IgD-negative memory B cell (primary cell): Measurements from ENCODE around the gene ESYT2. TPM values are rescaled to one million over a fixed set of nuclear protein-coding genes. Genes with fewer than 3 reads are reported as not detected.

Source experiments
- H3K27ac Mint-ChIP-seq, 3 donors: one replicate each; pipeline ENCODE4 v1.8.0; 2020 to 2022; ENCODE audit warnings: mild to moderate bottlenecking in 3 of 3, mixed read lengths in 3 of 3, moderate library complexity in 1 of 3
- H3K27me3 Mint-ChIP-seq: one replicate; pipeline ENCODE4 v1.8.0; 2021; ENCODE audit warnings: mixed read lengths
- H3K36me3 Mint-ChIP-seq: one replicate; pipeline ENCODE4 v1.8.0; 2020; ENCODE audit warnings: mild to moderate bottlenecking, mixed read lengths
- H3K4me1 Mint-ChIP-seq, 3 donors: one replicate each; pipeline ENCODE4 v1.8.0; 2020 to 2022; ENCODE audit warnings: mixed read lengths in 3 of 3, mild to moderate bottlenecking in 1 of 3
- H3K4me3 Mint-ChIP-seq, 4 donors: one replicate each; pipeline ENCODE4 v1.8.0; 2020 to 2022; ENCODE audit warnings: mild to moderate bottlenecking in 4 of 4, mixed read lengths in 4 of 4, moderate library complexity in 3 of 4
- H3K9me3 Mint-ChIP-seq, 3 donors: one replicate each; pipeline ENCODE4 v1.8.0; 2020 to 2021; ENCODE audit warnings: mixed read lengths in 3 of 3, mild to moderate bottlenecking in 1 of 3
- polyA plus RNA-seq: library from polyadenylated mRNA; unstranded; fragments of 300-500 nt; fragmentation: Illumina TruSeq; gene quantifications from one replicate; pipeline ENCODE4 v1.2.3, GENCODE V29; 2021

Gene ESYT2
- polyA plus RNA-seq, 1 donor from 2014 or later = 13.2 TPM

- peaks cover 0 to 8% (median 3%) of the 10 kb centered on the region in 3 donors for H3K4me1 Mint-ChIP-seq
- no peaks in the 10 kb centered on the region for H3K9me3 Mint-ChIP-seq
- H3K36me3 Mint-ChIP-seq = peaks cover 2% of the 10 kb centered on the region
These were observed 133.4 kb downstream of the ESYT2 start for GRCh38 chr7:158695726-158696452.

GRCh38 chr7:158695056-158695455 lies 134.3 kb downstream of the ESYT2 start:
- Mint-ChIP-seq H3K27ac (no peak overlapping the region), H3K4me1 (peaks cover 0 to 8% (median 3%) of the 10 kb centered on the region in 3 donors), H3K9me3 (no peaks in the 10 kb centered on the region), H3K4me3 (no peak overlapping the region), H3K36me3 (peaks cover 2% of the 10 kb centered on the region), H3K27me3 (no peaks in the 10 kb centered on the region)

More at GRCh38 chr7:158695726-158696452, 133.4 kb downstream of the ESYT2 start:
- Mint-ChIP-seq H3K27me3 (no peaks in the 10 kb centered on the region), H3K27ac (no peak overlapping the region), H3K4me3 (peak overlapping the region in 1 of 4 donors; percentile 81)

- H3K9me3 Mint-ChIP-seq = no peaks in the 10 kb centered on the region
- peaks cover 0 to 8% (median 3%) of the 10 kb centered on the region in 3 donors for H3K4me1 Mint-ChIP-seq
- no peak overlapping the region for H3K27ac Mint-ChIP-seq
- H3K4me3 Mint-ChIP-seq = no peak overlapping the region
- no peaks in the 10 kb centered on the region for H3K27me3 Mint-ChIP-seq
- H3K36me3 Mint-ChIP-seq = peaks cover 2% of the 10 kb centered on the region
These were observed 134.7 kb downstream of the ESYT2 start for GRCh38 chr7:158694650-158695049.

GRCh38 chr7:158689488-158689887 lies 139.8 kb downstream of the ESYT2 start:
- no peaks in the 10 kb centered on the region for H3K36me3 Mint-ChIP-seq
- H3K4me3 Mint-ChIP-seq = no peak overlapping the region

GRCh38 chr7:158687406-158687805 lies 141.9 kb downstream of the ESYT2 start:
- Mint-ChIP-seq H3K4me3 (no peak overlapping the region), H3K36me3 (no peaks in the 10 kb centered on the region)

More at GRCh38 chr7:158689488-158689887, 139.8 kb downstream of the ESYT2 start:
- Mint-ChIP-seq H3K27ac (no peak overlapping the region), H3K4me1 (no peaks in the 10 kb centered on the region), H3K27me3 (no peaks in the 10 kb centered on the region), H3K9me3 (no peaks in the 10 kb centered on the region)

GRCh38 chr7:158685693-158686092 lies 143.6 kb downstream of the ESYT2 start:
- Mint-ChIP-seq H3K36me3 (peaks cover 2% of the 10 kb centered on the region), H3K4me1 (no peaks in the 10 kb centered on the region), H3K27me3 (no peaks in the 10 kb centered on the region), H3K9me3 (no peaks in the 10 kb centered on the region), H3K4me3 (no peak overlapping the region), H3K27ac (no peak overlapping the region)

More at GRCh38 chr7:158687406-158687805, 141.9 kb downstream of the ESYT2 start:
- H3K9me3 Mint-ChIP-seq = no peaks in the 10 kb centered on the region
- peak overlapping the region in 1 of 3 donors; percentile 16 for H3K27ac Mint-ChIP-seq
- H3K4me1 Mint-ChIP-seq = no peaks in the 10 kb centered on the region
- H3K27me3 Mint-ChIP-seq = no peaks in the 10 kb centered on the region

GRCh38 chr7:158684329-158684728 lies 145.0 kb downstream of the ESYT2 start:
- H3K27ac Mint-ChIP-seq = no peak overlapping the region
- no peaks in the 10 kb centered on the region for H3K4me1 Mint-ChIP-seq
- no peaks in the 10 kb centered on the region for H3K9me3 Mint-ChIP-seq
- H3K4me3 Mint-ChIP-seq = no peak overlapping the region
- no peaks in the 10 kb centered on the region for H3K27me3 Mint-ChIP-seq
- peaks cover 6% of the 10 kb centered on the region for H3K36me3 Mint-ChIP-seq

- Mint-ChIP-seq H3K27me3 (no peaks in the 10 kb centered on the region), H3K27ac (no peak overlapping the region), H3K36me3 (peaks cover 9% of the 10 kb centered on the region), H3K9me3 (no peaks in the 10 kb centered on the region), H3K4me1 (no peaks in the 10 kb centered on the region), H3K4me3 (no peak overlapping the region)
These were observed 145.8 kb downstream of the ESYT2 start for GRCh38 chr7:158683541-158683940.

GRCh38 chr7:158682456-158682855 lies 146.9 kb downstream of the ESYT2 start:
- Mint-ChIP-seq H3K27me3 (no peaks in the 10 kb centered on the region), H3K4me3 (no peak overlapping the region), H3K27ac (no peak overlapping the region), H3K9me3 (no peaks in the 10 kb centered on the region), H3K4me1 (no peaks in the 10 kb centered on the region), H3K36me3 (peaks cover 9% of the 10 kb centered on the region)

Other genes with a start within 250 kb of the ESYT2 start
- gene PTPRN2, start 241.7 kb downstream of the ESYT2 start, polyA plus RNA-seq = 1.6 TPM
- gene NCAPG2, start 124.7 kb downstream of the ESYT2 start, polyA plus RNA-seq = 2.0 TPM
- gene DYNC2I1, start 27.0 kb upstream of the ESYT2 start, polyA plus RNA-seq = 15.6 TPM